Urinary bladder (tissue), 4 donors: ENCODE results near the gene AGMO. TPM values are rescaled to one million over a fixed set of nuclear protein-coding genes. Genes with fewer than 3 reads are reported as not detected.
"Not testable (repeated sequence)": the region's sequence is repeated elsewhere in the genome, so short reads cannot be mapped to it uniquely, and the experiment has no call there.

Experiments used
- DNase-seq: peaks from one replicate; pipeline ENCODE4 v3.0.0-alpha.2; 2015; ENCODE audit errors: extremely low spot score
- H3K27ac ChIP-seq: one replicate; pipeline ENCODE4 v1.5.1; 2013; ENCODE audit warnings: low read depth, mild to moderate bottlenecking, moderate library complexity
- H3K36me3 ChIP-seq: one replicate; pipeline ENCODE4 v1.6.1; 2013; ENCODE audit warnings: mild to moderate bottlenecking, moderate library complexity; ENCODE audit not compliant: insufficient read depth
- H3K4me1 ChIP-seq: one replicate; pipeline ENCODE4 v1.6.1; 2013; ENCODE audit warnings: mild to moderate bottlenecking, moderate library complexity; ENCODE audit not compliant: insufficient read depth
- H3K4me3 ChIP-seq: one replicate; pipeline ENCODE4 v1.5.1; 2013; ENCODE audit warnings: low read depth, low read length
- WGBS: extraction: QIAGEN DNeasy Blood & Tissue Kit; methylation state at CpG from one replicate; pipeline ENCODE4 v1.1.7; 2013; 5-methylcytosine and 5-hydroxymethylcytosine counted together
- polyA plus RNA-seq: library from polyadenylated mRNA; stranded (reverse); fragments of 200-250 nt; gene quantifications from one replicate; pipeline ENCODE4 v1.2.3, GENCODE V29; 2013
- total RNA-seq: library from RNA; depleted of rRNA; stranded (reverse); fragments of >200 nt; gene quantifications from one replicate; pipeline ENCODE4 v1.2.3, GENCODE V29; 2014
- donor health status: healthy with polysubstance abuse.
- donor health status: healthy.

AGMO gene
- total and polyA plus RNA-seq, 2 donors, result 0.58 to 1.1 TPM

DNA sequence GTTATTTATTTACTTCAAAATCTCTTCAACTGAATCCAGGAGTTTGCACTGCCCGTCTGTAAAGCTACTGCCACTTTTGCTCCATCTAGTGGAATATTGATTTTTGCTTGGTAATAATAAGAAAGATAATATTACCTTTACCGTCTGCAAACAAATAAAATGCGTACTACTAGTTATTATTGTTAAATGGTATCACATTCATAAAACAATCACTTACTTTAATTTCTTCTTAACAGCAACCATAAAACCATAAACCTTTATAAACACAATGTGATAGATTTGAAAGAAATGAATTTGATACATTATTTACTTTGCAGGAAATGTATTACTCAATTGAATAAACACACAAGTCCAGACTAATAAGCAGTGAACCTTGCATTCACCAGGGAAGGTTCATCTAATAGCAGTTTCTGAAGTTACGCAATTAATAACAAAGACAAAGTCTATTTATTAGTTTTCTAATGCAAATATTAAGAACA is 6.4 kb downstream of the AGMO start:
- DNase-seq, result no peak
- H3K4me3 ChIP-seq, result no peak overlapping the region
- no peaks in the 10 kb centered on the region for H3K36me3 ChIP-seq
- WGBS, result 55% methylated on average over 4 of the region's 4 CpGs
- H3K4me1 ChIP-seq, result no peaks in the 10 kb centered on the region
- no peak overlapping the region for H3K27ac ChIP-seq

DNA sequence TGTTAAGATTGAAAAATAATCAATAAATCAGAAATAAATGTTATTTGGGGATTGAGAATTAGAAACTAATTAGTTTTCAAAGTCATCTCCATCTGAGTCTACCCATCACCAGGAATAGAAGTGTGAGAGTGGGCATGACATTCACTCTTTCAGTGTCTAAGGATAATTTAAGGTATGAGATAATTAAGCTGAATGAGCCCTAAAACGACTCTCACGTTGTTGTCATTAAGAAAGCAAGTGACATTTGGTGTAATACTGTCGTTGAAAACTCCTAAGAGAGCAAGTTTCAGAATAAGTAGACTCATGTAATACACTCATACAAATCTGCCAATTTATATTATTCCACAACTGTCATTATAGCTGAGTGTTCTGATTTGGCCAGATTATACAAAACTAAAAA is 7.1 kb downstream of the AGMO start:
- no peak overlapping the region for H3K27ac ChIP-seq
- H3K4me3 ChIP-seq, result no peak overlapping the region
- H3K36me3 ChIP-seq, result no peaks in the 10 kb centered on the region
- H3K4me1 ChIP-seq, result no peaks in the 10 kb centered on the region
- WGBS, result 74% methylated on average over 3 of the region's 3 CpGs
- DNase-seq, result no peak

DNA sequence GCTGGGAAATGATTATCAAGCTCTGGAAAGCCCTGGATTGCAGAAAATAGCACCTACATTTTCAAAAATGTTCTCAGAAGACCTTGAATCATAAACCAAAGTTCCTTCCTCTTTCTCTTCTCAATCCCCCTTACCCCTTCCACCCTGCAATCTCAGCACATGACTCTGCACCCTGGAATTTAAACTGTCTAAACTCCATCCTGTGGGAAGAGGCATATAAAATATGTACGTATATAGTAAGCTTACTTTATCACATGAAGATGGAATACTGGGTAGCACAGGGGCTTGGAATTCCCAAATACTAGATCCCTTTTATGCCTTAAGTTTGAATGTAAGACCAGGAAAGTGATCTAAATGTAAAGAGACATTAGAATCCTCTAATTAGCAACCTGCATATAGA is 7.7 kb downstream of the AGMO start:
- Histone ChIP-seq H3K27ac (no peak overlapping the region), H3K4me1 (no peaks in the 10 kb centered on the region), H3K4me3 (no peak overlapping the region), H3K36me3 (no peaks in the 10 kb centered on the region)
- 78% methylated on average over 1 of the region's 1 CpG for WGBS
- no peak for DNase-seq

DNA sequence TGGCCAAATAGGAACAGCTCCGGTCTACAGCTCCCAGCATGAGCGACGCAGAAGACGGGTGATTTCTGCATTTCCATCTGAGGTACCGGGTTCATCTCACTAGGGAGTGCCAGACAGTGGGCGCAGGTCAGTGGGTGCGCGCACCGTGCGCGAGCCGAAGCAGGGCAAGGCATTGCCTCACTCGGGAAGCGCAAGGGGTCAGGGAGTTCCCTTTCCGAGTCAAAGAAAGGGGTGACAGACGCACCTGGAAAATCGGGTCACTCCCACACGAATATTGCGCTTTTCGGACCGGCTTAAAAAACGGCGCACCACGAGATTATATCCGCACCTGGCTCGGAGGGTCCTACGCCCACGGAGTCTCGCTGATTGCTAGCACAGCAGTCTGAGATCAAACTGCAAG is 14.5 kb downstream of the AGMO start:
- H3K36me3 ChIP-seq, H3K27ac ChIP-seq, DNase-seq, H3K4me3 ChIP-seq, H3K4me1 ChIP-seq: not testable (repeated sequence)
- WGBS, result 73% methylated on average over 18 of the region's 29 CpGs

DNA sequence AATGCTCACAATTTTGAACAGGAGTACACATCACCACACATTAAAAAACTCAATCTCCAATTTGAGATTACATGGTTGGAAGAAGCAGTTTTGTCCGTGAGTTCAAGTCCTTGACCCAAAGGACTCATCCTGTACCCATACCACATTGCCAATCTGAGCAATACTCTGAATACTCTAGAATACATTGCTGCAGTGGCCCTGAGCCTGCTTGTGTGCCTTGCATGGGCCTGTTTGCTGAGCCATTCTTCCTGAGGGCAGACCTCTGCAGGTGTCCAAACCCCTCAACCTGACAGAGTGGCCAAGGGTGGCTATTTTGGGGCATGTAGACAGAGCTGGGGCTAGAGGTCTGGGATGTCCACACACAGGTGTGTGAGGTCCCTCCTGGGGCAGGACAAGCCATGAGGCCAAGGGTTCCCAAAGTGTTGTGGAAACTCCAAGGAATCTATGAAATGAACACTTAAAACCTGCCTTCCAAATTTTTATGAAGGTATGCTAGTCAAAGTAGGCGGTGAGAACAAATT is 15.5 kb downstream of the AGMO start:
- H3K4me3 ChIP-seq, result no peak overlapping the region
- no peak for DNase-seq
- whole genome bisulfite sequencing, result 97% methylated on average over 2 of the region's 2 CpGs
- H3K36me3 ChIP-seq, result no peaks in the 10 kb centered on the region
- H3K4me1 ChIP-seq, result no peaks in the 10 kb centered on the region
- no peak overlapping the region for H3K27ac ChIP-seq

DNA sequence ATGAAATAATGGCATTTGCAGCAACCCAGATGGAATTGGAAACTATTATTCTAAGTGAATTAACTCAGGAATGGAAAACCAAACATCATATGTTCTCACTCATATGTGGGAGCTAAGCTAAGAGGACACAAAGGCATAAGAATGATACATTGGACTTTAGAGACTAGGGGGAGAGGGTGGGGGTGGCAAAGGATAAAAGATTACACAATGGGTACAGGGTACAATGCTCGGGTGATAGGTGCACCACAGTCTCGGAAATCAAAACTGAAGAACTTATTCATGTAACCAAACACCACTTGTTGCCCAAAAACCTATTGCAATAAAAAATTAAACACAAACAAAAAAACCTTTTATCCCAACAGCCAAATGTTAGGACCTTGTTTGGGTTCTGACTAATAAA is 17.8 kb downstream of the AGMO start:
- Histone ChIP-seq H3K4me1 (no peaks in the 10 kb centered on the region), H3K4me3 (no peak overlapping the region), H3K36me3 (no peaks in the 10 kb centered on the region), H3K27ac (no peak overlapping the region)
- no peak for DNase-seq
- 90% methylated on average over 2 of the region's 2 CpGs for WGBS

DNA sequence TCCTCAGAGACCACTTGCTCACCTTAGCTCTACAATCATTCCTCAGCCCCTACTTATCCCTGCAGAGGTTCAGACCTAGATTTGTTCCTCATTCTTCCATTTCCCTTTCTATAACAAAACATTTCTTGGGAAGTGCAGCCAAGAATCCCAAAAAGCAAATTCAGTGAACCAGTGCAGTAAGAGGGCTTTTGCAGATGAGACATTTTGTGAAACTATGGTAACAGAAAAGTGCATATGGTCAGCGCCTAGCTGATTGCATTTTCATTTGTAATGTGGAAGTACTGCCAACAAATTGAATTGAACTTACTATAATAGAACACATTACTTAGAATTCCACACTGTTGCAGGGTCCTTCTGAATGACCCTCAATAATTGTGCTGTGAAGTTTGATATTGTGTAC is 18.6 kb downstream of the AGMO start:
- no peaks in the 10 kb centered on the region for H3K36me3 ChIP-seq
- 94% methylated on average over 1 of the region's 1 CpG for WGBS
- DNase-seq, result no peak
- H3K4me1 ChIP-seq, result no peaks in the 10 kb centered on the region
- H3K4me3 ChIP-seq, result no peak overlapping the region
- H3K27ac ChIP-seq, result no peak overlapping the region

DNA sequence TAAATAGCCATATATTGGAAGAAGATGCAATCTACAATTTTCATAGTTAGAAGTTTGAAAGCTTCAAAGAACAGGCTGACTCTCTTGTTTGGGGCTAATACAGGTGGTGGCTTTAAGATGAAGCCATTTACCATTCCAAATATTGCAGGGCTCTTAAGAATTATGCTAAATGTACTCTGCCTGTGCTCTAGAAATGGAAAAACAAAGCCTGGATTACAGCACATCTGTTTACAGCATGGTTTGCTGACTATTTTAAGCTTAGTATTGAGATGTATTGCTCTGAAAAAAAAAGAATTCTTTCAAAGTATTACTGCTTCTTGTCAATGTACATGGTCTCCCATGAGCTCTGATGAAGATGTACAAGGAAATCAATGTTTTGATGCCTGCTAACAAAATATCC is 34.2 kb downstream of the AGMO start:
- Histone ChIP-seq H3K4me1 (no peaks in the 10 kb centered on the region), H3K27ac (no peak overlapping the region), H3K36me3 (no peaks in the 10 kb centered on the region), H3K4me3 (no peak overlapping the region)
- no peak for DNase-seq

DNA sequence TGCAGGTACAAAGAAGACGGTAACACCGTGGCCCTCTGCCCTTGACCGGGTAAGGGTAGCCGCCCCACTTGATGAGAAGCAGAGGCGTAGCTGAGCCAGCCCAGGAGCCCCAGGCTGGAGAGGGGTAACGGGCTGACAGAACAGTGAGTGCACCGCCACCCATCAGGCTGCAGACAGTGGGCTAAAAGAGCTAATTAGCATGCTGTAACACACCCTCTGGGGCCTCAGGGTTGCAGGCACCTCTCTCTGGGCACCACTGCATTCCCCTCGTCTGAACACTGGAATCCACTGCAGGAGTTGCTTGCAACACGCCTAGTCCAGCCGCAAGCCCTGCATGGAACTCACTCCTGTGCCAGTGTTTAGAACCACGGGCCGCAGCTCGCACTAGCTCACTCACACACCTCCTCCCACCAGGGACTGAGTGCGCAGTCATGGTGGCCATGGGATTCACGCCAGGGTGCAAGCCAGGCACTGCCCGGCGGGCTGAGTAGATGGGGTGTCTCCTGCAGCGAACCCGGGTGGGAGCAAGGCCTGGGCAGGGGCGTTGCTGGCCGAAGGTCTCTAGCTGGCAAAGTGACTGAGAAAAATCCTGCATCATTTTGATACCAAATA is 36.1 kb downstream of the AGMO start:
- Histone ChIP-seq H3K36me3 (no peaks in the 10 kb centered on the region), H3K4me1 (no peaks in the 10 kb centered on the region), H3K4me3 (no peak overlapping the region), H3K27ac (no peak overlapping the region)
- WGBS, result 97% methylated on average over 21 of the region's 21 CpGs
- DNase-seq, result no peak

DNA sequence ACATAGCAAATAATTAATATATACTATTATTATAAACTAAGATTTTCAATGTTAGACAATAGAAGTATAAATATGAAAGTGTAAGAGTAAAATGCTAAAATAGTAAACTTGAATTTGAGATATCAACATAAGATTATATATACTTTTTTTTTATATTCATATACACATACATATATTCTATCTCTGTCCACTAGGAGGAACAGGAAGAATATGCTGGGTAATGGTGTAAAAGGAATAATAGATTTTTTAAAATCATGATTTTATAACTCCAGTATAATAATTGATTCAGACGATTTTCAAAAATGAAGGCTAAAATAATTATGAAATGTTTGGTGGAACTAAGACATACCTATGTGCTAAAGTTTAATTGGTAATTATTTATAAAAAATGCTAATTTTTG is 37.7 kb downstream of the AGMO start:
- Histone ChIP-seq H3K4me3 (no peak overlapping the region), H3K27ac (no peak overlapping the region), H3K36me3 (no peaks in the 10 kb centered on the region), H3K4me1 (no peaks in the 10 kb centered on the region)
- DNase-seq, result no peak
- WGBS, result 94% methylated on average over 1 of the region's 1 CpG

DNA sequence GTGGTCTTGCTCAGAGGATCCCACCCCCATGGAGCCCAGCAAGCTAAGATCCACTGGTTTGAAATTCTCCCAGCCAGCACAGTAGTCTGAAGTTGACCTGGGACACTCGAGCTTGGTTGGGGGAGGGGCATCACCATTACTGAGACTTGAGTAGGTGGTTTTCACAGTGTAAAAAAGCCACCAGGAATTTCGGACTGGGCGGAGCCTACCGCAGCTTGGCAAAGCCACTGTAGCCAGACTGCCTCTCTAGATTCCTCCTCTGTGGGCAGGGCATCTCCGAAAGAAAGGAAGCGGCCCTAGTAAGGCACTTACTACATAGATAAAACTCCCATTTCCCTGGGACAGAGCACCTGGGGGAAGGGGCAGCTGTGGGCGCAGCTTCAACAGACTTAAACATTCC is 44.0 kb downstream of the AGMO start:
- H3K27ac ChIP-seq, DNase-seq, H3K4me1 ChIP-seq, H3K36me3 ChIP-seq, H3K4me3 ChIP-seq: not testable (repeated sequence)
- WGBS, result 90% methylated on average over 7 of the region's 7 CpGs

DNA sequence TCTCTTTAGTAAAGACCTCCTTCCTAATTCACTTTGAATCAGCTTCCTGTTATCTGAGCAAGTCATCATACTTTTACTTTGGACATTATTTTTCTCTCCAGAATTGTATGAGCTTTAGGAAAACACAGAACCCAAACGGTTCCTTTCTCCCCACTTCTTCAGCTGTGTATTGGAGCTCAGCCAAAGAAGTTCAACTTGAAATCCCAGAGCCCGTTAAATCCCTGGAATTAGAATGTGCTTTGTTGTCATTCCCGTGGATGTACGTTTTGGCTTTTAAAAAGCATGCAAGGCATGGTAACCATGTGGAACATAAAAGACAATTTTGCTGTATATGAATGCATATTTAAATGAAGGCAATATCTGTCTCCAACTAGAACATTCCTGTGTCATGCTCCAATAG is 46.6 kb downstream of the AGMO start:
- Histone ChIP-seq H3K27ac (no peak overlapping the region), H3K36me3 (no peaks in the 10 kb centered on the region), H3K4me1 (no peaks in the 10 kb centered on the region), H3K4me3 (no peak overlapping the region)
- 11% methylated on average over 4 of the region's 4 CpGs for WGBS
- no peak for DNase-seq

DNA sequence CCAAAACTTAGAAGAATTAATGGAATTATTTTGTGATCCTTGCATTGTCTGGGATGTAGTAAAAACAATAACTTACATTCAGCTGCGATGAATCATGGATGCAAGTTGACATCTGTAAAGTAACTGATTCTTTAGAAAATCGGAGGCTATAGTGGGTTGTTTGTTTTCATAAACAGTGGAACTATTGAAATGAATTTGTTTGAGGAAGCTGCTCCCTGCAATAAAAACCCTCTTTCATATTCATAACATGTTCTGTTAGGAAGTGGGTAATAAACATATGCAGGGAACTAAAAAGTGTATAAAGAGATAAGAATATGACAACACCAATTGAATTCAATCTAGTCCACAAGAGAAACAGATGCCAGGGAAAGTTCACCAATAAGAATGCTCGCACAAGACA is 53.6 kb downstream of the AGMO start:
- Histone ChIP-seq H3K36me3 (no peaks in the 10 kb centered on the region), H3K4me1 (no peaks in the 10 kb centered on the region), H3K4me3 (no peak overlapping the region), H3K27ac (no peak overlapping the region)
- DNase-seq, result no peak
- 62% methylated on average over 3 of the region's 3 CpGs for WGBS

DNA sequence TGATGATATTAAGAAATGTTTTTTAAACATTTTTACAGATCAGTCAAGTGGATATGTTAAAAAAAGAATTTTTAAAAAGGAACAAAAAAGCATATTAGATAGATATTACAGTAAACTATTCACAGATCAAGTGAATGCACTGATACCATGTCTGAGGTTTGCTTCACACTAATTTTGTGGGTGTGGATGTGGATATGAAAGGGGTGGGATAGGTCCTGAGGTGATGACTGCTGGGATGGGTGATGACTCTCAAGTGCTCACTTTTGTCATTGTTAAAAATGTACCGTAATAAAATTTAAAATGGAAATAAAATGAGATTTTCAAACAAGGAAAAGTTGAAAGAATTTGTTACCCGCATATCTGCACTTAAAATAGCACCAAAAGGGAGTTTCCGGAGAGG is 54.1 kb downstream of the AGMO start:
- Histone ChIP-seq H3K4me1 (no peaks in the 10 kb centered on the region), H3K4me3 (no peak overlapping the region), H3K36me3 (no peaks in the 10 kb centered on the region), H3K27ac (no peak overlapping the region)
- WGBS, result 88% methylated on average over 3 of the region's 3 CpGs
- DNase-seq, result no peak

DNA sequence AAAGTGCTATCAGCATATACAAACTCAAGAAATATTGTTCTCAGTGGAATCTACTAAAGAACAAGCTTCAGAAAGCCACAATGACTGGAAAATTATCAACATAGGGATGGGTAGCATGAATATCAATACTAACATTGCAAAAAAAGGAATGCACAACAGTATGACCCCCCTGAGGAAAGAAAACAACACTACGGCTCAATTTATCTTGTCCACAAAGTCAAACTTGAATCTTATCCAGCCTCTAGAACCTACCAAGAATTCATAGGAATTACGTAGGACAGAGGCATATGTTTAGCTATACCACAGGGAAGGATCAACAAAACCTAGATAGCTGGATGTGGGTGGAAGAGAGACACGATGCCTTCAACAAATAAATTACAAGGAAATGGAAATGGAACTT is 54.6 kb downstream of the AGMO start:
- H3K36me3 ChIP-seq, result no peaks in the 10 kb centered on the region
- 80% methylated on average over 3 of the region's 3 CpGs for WGBS
- H3K4me3 ChIP-seq, result no peak overlapping the region
- no peak for DNase-seq
- no peaks in the 10 kb centered on the region for H3K4me1 ChIP-seq
- H3K27ac ChIP-seq, result peak overlapping the region; percentile 10
